ENCODE data around the gene ANK3.

DNA sequence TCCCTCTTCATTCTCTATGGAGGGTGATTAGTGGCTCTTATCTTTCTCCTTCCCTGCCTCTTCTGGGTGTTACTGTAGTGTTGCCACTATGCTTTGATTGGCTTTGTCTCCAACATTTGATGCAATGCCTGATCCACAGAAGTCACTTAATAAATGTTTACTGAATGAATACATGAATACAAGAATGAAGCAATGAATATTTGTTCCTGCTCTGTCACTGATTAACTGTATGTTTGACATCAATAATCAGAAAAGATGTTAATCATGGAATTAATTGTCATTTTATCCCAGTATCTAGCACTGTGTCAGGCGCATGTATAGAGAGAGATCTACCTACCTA lies 4.3 kb downstream of the ANK3 start:
- TF ChIP-seq POLR2A (IDR thresholded peaks at IDR 0.05): no peak
- TF ChIP-seq, protein P1, sequence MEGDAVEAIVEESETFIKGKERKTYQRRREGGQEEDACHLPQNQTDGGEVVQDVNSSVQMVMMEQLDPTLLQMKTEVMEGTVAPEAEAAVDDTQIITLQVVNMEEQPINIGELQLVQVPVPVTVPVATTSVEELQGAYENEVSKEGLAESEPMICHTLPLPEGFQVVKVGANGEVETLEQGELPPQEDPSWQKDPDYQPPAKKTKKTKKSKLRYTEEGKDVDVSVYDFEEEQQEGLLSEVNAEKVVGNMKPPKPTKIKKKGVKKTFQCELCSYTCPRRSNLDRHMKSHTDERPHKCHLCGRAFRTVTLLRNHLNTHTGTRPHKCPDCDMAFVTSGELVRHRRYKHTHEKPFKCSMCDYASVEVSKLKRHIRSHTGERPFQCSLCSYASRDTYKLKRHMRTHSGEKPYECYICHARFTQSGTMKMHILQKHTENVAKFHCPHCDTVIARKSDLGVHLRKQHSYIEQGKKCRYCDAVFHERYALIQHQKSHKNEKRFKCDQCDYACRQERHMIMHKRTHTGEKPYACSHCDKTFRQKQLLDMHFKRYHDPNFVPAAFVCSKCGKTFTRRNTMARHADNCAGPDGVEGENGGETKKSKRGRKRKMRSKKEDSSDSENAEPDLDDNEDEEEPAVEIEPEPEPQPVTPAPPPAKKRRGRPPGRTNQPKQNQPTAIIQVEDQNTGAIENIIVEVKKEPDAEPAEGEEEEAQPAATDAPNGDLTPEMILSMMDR (IDR thresholded peaks at IDR 0.05): no peak

All from testis (tissue), 2 donors.